A204.1 (cell line): ENCODE measurements around the gene RHEX.

Experiments
- FAIRE-seq: peaks from 2 replicates; lab custom pipeline; 2012; peaks lifted over from hg19 to GRCh38; lab: Jason Lieb, UNC

The RHEX gene

GRCh38 chr1:206117151-206117948, 64.4 kb downstream of the RHEX start, which contains the start of gene AVPR1B:
TSS of gene AVPR1B (minus strand) at chr1:206117388. CDS start at chr1:206116890, 498 bp downstream.
- no peak for FAIRE-seq

- no peak for FAIRE-seq
Observed at GRCh38 chr1:206120406-206120805, 67.4 kb downstream of the RHEX start.

GRCh38 chr1:206121269-206121668, 68.3 kb downstream of the RHEX start:
- FAIRE-seq, result no peak

GRCh38 chr1:206122686-206123085, 69.7 kb downstream of the RHEX start:
- FAIRE-seq, result no peak

- no peak for FAIRE-seq
Observed at GRCh38 chr1:206125346-206125745, 72.4 kb downstream of the RHEX start.

GRCh38 chr1:206127336-206127735, 74.4 kb downstream of the RHEX start:
- no peak for FAIRE-seq

- no peak for FAIRE-seq
Observed at GRCh38 chr1:206128196-206128595, 75.2 kb downstream of the RHEX start.

GRCh38 chr1:206131037-206131436, 78.1 kb downstream of the RHEX start:
- no peak for FAIRE-seq

GRCh38 chr1:206133751-206134415, 80.9 kb downstream of the RHEX start:
- no peak for FAIRE-seq

GRCh38 chr1:206135248-206135647, 82.3 kb downstream of the RHEX start:
- FAIRE-seq, result no peak

GRCh38 chr1:206136241-206136640, 83.3 kb downstream of the RHEX start:
- FAIRE-seq, result no peak

- no peak for FAIRE-seq
Observed at GRCh38 chr1:206142011-206142410, 89.0 kb downstream of the RHEX start.

GRCh38 chr1:206142770-206143169, 89.8 kb downstream of the RHEX start:
- no peak for FAIRE-seq

- FAIRE-seq, result no peak
Observed at GRCh38 chr1:206143537-206144172, 90.7 kb downstream of the RHEX start.

- FAIRE-seq, result no peak
Observed at GRCh38 chr1:206144605-206145004, 91.6 kb downstream of the RHEX start.

- FAIRE-seq, result no peak
Observed at GRCh38 chr1:206145771-206146290, 92.9 kb downstream of the RHEX start.
